CD14-positive monocyte (primary cell): ENCODE measurements around the gene VPS26C. TPM values are rescaled to one million over a fixed set of nuclear protein-coding genes. Genes with fewer than 3 reads are reported as not detected.
A peak's percentile ranks its signal among the peaks of the same experiment; 100 is the strongest.

Experiments used
- DNase-seq, 3 donors: peaks; one replicate each; pipeline ENCODE4 v3.0.0-alpha.2; 2011 to 2022
- H2AFZ ChIP-seq: 2 replicates; pipeline ENCODE4 v1.6.0; 2012; ENCODE audit warnings: mild to moderate bottlenecking, low read depth, low read length, inconsistent platforms; ENCODE audit not compliant: insufficient read depth, poor library complexity, severe bottlenecking
- H3K27ac ChIP-seq, 2 donors: 1 replicate in 1 of 2; 2 replicates in 1 of 2; pipeline ENCODE4 v1.5.1; 2012 to 2013; ENCODE audit warnings: low read length in 2 of 2, control low read depth in 1 of 2, inconsistent platforms in 1 of 2, low read depth in 1 of 2, mild to moderate bottlenecking in 1 of 2
- H3K27me3 ChIP-seq, 2 donors: one replicate each; pipeline versions ENCODE4 v1.6.0 to v1.6.1; 2011 to 2013; ENCODE audit warnings: low read length in 2 of 2; ENCODE audit not compliant: control insufficient read depth in 2 of 2, insufficient read depth in 2 of 2
- H3K36me3 ChIP-seq, 2 donors: replicated peaks in 1 of 2; 1 replicate in 1 of 2; 2 replicates in 1 of 2; pipeline versions ENCODE4 v1.5.1 to v1.6.1; 2012 to 2013; ENCODE audit warnings: low read length in 2 of 2, control low read depth in 1 of 2, inconsistent platforms in 1 of 2, mild to moderate bottlenecking in 1 of 2; ENCODE audit not compliant: insufficient read depth in 2 of 2, control insufficient read depth in 1 of 2
- H3K4me1 ChIP-seq, 2 donors: 1 replicate in 1 of 2; 2 replicates in 1 of 2; pipeline versions ENCODE4 v1.5.1 to v1.6.1; 2012 to 2013; ENCODE audit warnings: low read length in 2 of 2, control low read depth in 1 of 2, inconsistent platforms in 1 of 2, mild to moderate bottlenecking in 1 of 2, moderate library complexity in 1 of 2; ENCODE audit not compliant: insufficient read depth in 2 of 2, control insufficient read depth in 1 of 2
- H3K4me2 ChIP-seq: replicated peaks from 2 replicates; pipeline ENCODE3; 2012; ENCODE audit warnings: low read length, moderate library complexity, mild to moderate bottlenecking; ENCODE audit not compliant: poor library complexity, severe bottlenecking; ENCODE audit errors: extremely low read depth
- H3K4me3 ChIP-seq, 3 experiments: fragments of 200-600 bp in 1 of 3; sonication (generic) in 1 of 3; replicated peaks in 1 of 3; 1 replicate in 2 of 3; 2 replicates in 1 of 3; pipeline ENCODE4 v1.5.1; 2011 to 2013; ENCODE audit warnings: low read length in 3 of 3, mild to moderate bottlenecking in 3 of 3, control low read depth in 2 of 3, low read depth in 2 of 3, inconsistent platforms in 1 of 3, moderate library complexity in 1 of 3
- H3K79me2 ChIP-seq: 2 replicates; pipeline ENCODE4 v1.6.0; 2012; ENCODE audit warnings: mild to moderate bottlenecking, control low read depth, inconsistent platforms, low read length, moderate library complexity; ENCODE audit not compliant: insufficient read depth
- H3K9ac ChIP-seq: 2 replicates; pipeline ENCODE4 v1.6.0; 2017; ENCODE audit warnings: low read length, mild to moderate bottlenecking; ENCODE audit not compliant: insufficient read depth, poor library complexity, severe bottlenecking
- H3K9me3 ChIP-seq, 2 donors: replicated peaks in 1 of 2; 1 replicate in 1 of 2; 2 replicates in 1 of 2; pipeline versions ENCODE4 v1.5.1 to v1.6.1; 2012 to 2013; ENCODE audit warnings: low read length in 2 of 2, control low read depth in 1 of 2; ENCODE audit not compliant: control insufficient read depth in 1 of 2, insufficient read depth in 1 of 2
- H4K20me1 ChIP-seq: 2 replicates; pipeline ENCODE4 v1.6.0; 2012; ENCODE audit warnings: mild to moderate bottlenecking, low read length, control low read depth, moderate library complexity; ENCODE audit not compliant: insufficient read depth
- H3K27ac Mint-ChIP-seq, 7 donors: one replicate each; pipeline ENCODE4 v1.8.0; 2020; ENCODE audit warnings: mild to moderate bottlenecking in 7 of 7, mixed read lengths in 7 of 7, moderate library complexity in 6 of 7, inconsistent platforms in 2 of 7
- H3K27me3 Mint-ChIP-seq, 3 donors: one replicate each; pipeline ENCODE4 v1.8.0; 2021 to 2022; ENCODE audit warnings: low read depth in 3 of 3, mild to moderate bottlenecking in 3 of 3, mixed read lengths in 3 of 3, moderate library complexity in 3 of 3, inconsistent platforms in 1 of 3
- H3K36me3 Mint-ChIP-seq, 2 donors: one replicate each; pipeline ENCODE4 v1.8.0; 2020; ENCODE audit warnings: mixed read lengths in 2 of 2, inconsistent platforms in 1 of 2, mild to moderate bottlenecking in 1 of 2
- H3K4me1 Mint-ChIP-seq: one replicate; pipeline ENCODE4 v1.8.0; 2020; ENCODE audit warnings: mild to moderate bottlenecking, mixed read lengths
- H3K4me3 Mint-ChIP-seq, 2 donors: one replicate each; pipeline ENCODE4 v1.8.0; 2020; ENCODE audit warnings: mild to moderate bottlenecking in 2 of 2, mixed read lengths in 2 of 2, moderate library complexity in 1 of 2
- H3K9me3 Mint-ChIP-seq, 7 donors: one replicate each; pipeline ENCODE4 v1.8.0; 2020 to 2022; ENCODE audit warnings: mixed read lengths in 7 of 7, mild to moderate bottlenecking in 6 of 7, moderate library complexity in 6 of 7, inconsistent platforms in 2 of 7
- CTCF ChIP-seq: fragments of 200-600 bp; IDR thresholded peaks from one replicate; pipeline ENCODE4 v1.8.0; 2022; ENCODE audit warnings: antibody characterized with exemption, mild to moderate bottlenecking
- WGBS: methylation state at CpG from one replicate; pipeline ENCODE4 v1.1.5; 2013; ENCODE audit warnings: missing lambda C conversion rate; ENCODE audit not compliant: insufficient coverage; 5-methylcytosine and 5-hydroxymethylcytosine counted together
- intact Hi-C, 2 donors: fragments of 100-400 bp; cut with micrococcal nuclease; formaldehyde crosslinking; loops; one replicate each; pipeline versions ENCODE4 v1.15.0 to v1.15.1; 2023
- polyA plus RNA-seq, 3 donors: library from polyadenylated mRNA; depleted of rRNA in 1 of 3; unstranded in 2 of 3; stranded (reverse) in 1 of 3; fragments of 300-500 nt in 2 of 3; fragments of >200 nt in 1 of 3; fragmentation: Illumina TruSeq in 2 of 3; gene quantifications; 1 replicate in 2 of 3; 2 replicates in 1 of 3; pipeline ENCODE4 v1.2.3, GENCODE V29; 2012 to 2021

Gene VPS26C
- polyA plus RNA-seq, 3 donors: 45.4 to 75.4 (median 69.3) TPM

- TF ChIP-seq CTCF: no peak
- peaks cover 0 to 2% (median 0%) of the 10 kb centered on the region in 7 donors for H3K9me3 Mint-ChIP-seq
- WGBS: 5% methylated on average over 40 of the region's 55 CpGs
- Histone ChIP-seq H3K36me3 (peaks cover 0 to 19% of the 10 kb centered on the region in 2 donors), H3K4me3 (peak overlapping the region; percentile 70 to 78 (median 70)), H3K4me1 (peaks cover 18 to 24% of the 10 kb centered on the region in 2 donors), H3K9me3 (no peaks in the 10 kb centered on the region), H3K79me2 (peaks cover 100% of the 10 kb centered on the region), H2AFZ (peak overlapping the region; percentile 83), H3K9ac (peak overlapping the region; percentile 79), H3K4me2 (peak overlapping the region; percentile 95), H3K27me3 (no peaks in the 10 kb centered on the region), H4K20me1 (peaks cover 22% of the 10 kb centered on the region), H3K27ac (peak overlapping the region; percentile 87 to 96)
- peaks cover 0 to 2% (median 0%) of the 10 kb centered on the region in 3 donors for H3K27me3 Mint-ChIP-seq
- H3K4me1 Mint-ChIP-seq: peaks cover 17% of the 10 kb centered on the region
- peak overlapping the region; percentile 95 to 98 (median 98) for H3K27ac Mint-ChIP-seq
- H3K4me3 Mint-ChIP-seq: peak overlapping the region; percentile 96
- intact Hi-C loops: no loop called here
- peak; percentile 50 to 80 (median 65) for DNase-seq
- peaks cover 7 to 13% of the 10 kb centered on the region in 2 donors for H3K36me3 Mint-ChIP-seq
These were observed 8.9 kb downstream of the VPS26C start for GRCh38 chr21:37257967-37258877.

GRCh38 chr21:37257511-37257966 lies 9.6 kb downstream of the VPS26C start:
- Histone ChIP-seq H2AFZ (peak overlapping the region; percentile 83), H3K27me3 (no peaks in the 10 kb centered on the region), H3K36me3 (peaks cover 0 to 19% of the 10 kb centered on the region in 2 donors), H3K27ac (peak overlapping the region; percentile 87 to 96), H3K9ac (peak overlapping the region; percentile 79), H3K9me3 (no peaks in the 10 kb centered on the region), H3K4me1 (peaks cover 16 to 18% of the 10 kb centered on the region in 2 donors), H3K79me2 (peaks cover 100% of the 10 kb centered on the region), H4K20me1 (peaks cover 23% of the 10 kb centered on the region), H3K4me2 (peak overlapping the region; percentile 95), H3K4me3 (peak overlapping the region; percentile 70 to 78 (median 70))
- H3K4me1 Mint-ChIP-seq: peaks cover 15% of the 10 kb centered on the region
- H3K9me3 Mint-ChIP-seq: peaks cover 0 to 2% (median 0%) of the 10 kb centered on the region in 7 donors
- peak overlapping the region; percentile 96 for H3K4me3 Mint-ChIP-seq
- WGBS: under 1% methylated on average over 17 of the region's 22 CpGs
- H3K36me3 Mint-ChIP-seq: peaks cover 7 to 13% of the 10 kb centered on the region in 2 donors
- peaks cover 0 to 2% (median 0%) of the 10 kb centered on the region in 3 donors for H3K27me3 Mint-ChIP-seq
- intact Hi-C loops: no loop called here
- TF ChIP-seq CTCF: no peak
- peak overlapping the region; percentile 95 to 98 (median 98) for H3K27ac Mint-ChIP-seq
- peak; percentile 62 to 68 (median 68) for DNase-seq
